DOHH2 (cell line): ENCODE results near the gene TSPAN17.

Source experiments
- CTCF ChIP-seq: fragments of 200-600 bp; sonication (generic); IDR thresholded peaks from one replicate; pipeline ENCODE4 v1.5.1; 2014; ENCODE audit warnings: antibody characterized with exemption, mild to moderate bottlenecking, low read depth, low read length; ENCODE audit not compliant: poor library complexity, severe bottlenecking
- EZH2phosphoT487 ChIP-seq: fragments of 200-600 bp; sonication (generic); IDR thresholded peaks from 2 replicates; pipeline ENCODE4 v1.6.1; 2017; ENCODE audit warnings: borderline replicate concordance, mild to moderate bottlenecking, antibody characterized with exemption, low read length, moderate library complexity, mixed read lengths

- TF ChIP-seq CTCF (no peak), EZH2phosphoT487 (no peak)
Observed at GRCh38 chr5:176639981-176640380, 7.3 kb upstream of the TSPAN17 start.
